Measurements from ENCODE around the gene PSMB11.

DNA sequence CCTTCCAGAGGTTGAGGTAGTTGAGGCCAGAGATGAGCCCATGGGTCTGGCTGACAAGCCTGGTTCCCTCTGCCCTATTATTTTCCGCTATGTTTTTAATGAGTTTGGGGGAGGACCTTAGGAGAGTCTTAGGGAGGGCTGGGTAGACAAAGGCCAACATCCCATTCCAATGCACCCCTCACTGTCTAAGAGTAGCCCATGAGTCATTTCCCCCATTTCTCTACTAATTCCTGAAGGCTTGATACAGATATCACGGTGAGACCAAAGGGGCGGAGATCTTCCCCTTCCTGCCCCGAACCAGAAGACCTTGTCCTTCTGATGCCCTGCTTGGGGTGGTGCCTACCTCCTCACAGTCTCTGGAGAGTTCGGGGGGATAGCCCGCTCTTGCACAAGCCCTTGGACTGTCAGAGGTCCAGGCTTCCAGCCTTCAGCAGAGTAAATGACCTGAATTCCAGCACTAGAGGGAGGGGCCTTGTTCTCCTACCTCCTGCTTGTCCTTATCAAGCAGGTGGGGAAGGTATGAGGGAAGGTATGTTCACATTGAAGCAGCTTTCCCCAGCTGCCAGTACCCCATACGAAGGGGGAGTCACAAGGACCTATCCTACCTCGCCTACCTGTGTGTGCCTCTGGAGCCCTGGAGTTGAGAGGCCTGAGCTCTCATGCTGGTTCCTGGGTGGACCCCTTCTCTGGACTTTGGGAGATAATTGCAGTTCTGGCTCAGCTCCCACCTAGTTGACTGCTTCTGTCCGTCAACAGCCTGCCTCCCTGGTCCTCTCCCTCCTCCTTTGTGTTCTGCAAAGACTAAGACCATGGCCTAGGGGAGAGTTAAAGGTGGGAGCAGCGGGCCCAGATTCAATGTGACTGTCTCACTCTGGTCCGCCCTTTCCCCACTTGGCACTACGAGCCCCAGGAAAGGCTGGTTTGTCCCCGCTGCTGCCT, 3.7 kb downstream of the PSMB11 start:
- TF ChIP-seq, protein P1, sequence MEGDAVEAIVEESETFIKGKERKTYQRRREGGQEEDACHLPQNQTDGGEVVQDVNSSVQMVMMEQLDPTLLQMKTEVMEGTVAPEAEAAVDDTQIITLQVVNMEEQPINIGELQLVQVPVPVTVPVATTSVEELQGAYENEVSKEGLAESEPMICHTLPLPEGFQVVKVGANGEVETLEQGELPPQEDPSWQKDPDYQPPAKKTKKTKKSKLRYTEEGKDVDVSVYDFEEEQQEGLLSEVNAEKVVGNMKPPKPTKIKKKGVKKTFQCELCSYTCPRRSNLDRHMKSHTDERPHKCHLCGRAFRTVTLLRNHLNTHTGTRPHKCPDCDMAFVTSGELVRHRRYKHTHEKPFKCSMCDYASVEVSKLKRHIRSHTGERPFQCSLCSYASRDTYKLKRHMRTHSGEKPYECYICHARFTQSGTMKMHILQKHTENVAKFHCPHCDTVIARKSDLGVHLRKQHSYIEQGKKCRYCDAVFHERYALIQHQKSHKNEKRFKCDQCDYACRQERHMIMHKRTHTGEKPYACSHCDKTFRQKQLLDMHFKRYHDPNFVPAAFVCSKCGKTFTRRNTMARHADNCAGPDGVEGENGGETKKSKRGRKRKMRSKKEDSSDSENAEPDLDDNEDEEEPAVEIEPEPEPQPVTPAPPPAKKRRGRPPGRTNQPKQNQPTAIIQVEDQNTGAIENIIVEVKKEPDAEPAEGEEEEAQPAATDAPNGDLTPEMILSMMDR (conservative IDR thresholded peaks at IDR 0.05) = no peak
- no peak for TF ChIP-seq ZFX (IDR thresholded peaks at IDR 0.05)

Data from C4-2B (cell line).